HepG2 (cell line): ENCODE data around the gene MAPK8IP3. TPM values are rescaled to one million over a fixed set of nuclear protein-coding genes. Genes with fewer than 3 reads are reported as not detected.

Source experiments
- ATAC-seq: fragments of 200-7000 bp; cut with Tn5 transposase; 3 replicates; pipeline ENCODE4 v1.9.1; 2020; ENCODE audit warnings: mild to moderate bottlenecking, moderate library complexity
- BruUV-seq: library from RNA; stranded (reverse); fragments of 400-500 nt; replicated peaks from 2 replicates; lab custom pipeline; 2021; lab: Mats Ljungman, UMichigan
- CTCF ChIA-PET: fragments of 300-600 bp; formaldehyde crosslinking; extraction: SDS; loops from one replicate; lab custom pipeline; 2021; ENCODE audit warnings: low total read pairs, inconsistent platforms, low intra/inter-chr PET ratio; lab: Yijun Ruan, JAX
- POLR2A ChIA-PET: fragments of 350-600 bp; sonication (Branson Sonifier 250); formaldehyde crosslinking; loops from one replicate; lab custom pipeline; 2020; ENCODE audit warnings: antibody characterized with exemption, inconsistent platforms; lab: Yijun Ruan, JAX
- DNase-seq: peaks from one replicate; pipeline ENCODE4 v3.0.0-alpha.2; 2015; ENCODE audit warnings: low spot score
- FAIRE-seq: peaks from 3 replicates; lab custom pipeline; 2011; peaks lifted over from hg19 to GRCh38; lab: Jason Lieb, UNC
- H2AFZ ChIP-seq: one replicate; pipeline ENCODE4 v1.6.1; 2011; ENCODE audit warnings: low read length, inconsistent platforms
- H3K27ac ChIP-seq: fragments of 300-600 bp; 3 replicates; pipeline ENCODE4 v1.8.0; 2011; ENCODE audit warnings: mixed run types, mild to moderate bottlenecking, mixed read lengths, low read length, inconsistent platforms; ENCODE audit not compliant: insufficient read depth; ENCODE audit errors: extremely low read length
- H3K27me3 ChIP-seq, 2 experiments: fragments of 200-600 bp in 1 of 2; 2 replicates in 1 of 2; 3 replicates in 1 of 2; pipeline versions ENCODE4 v1.6.0 to v1.8.0; 2011; ENCODE audit warnings: low read length in 2 of 2, mild to moderate bottlenecking in 2 of 2, moderate library complexity in 2 of 2, inconsistent platforms in 1 of 2; ENCODE audit not compliant: insufficient read depth in 2 of 2, control insufficient read depth in 1 of 2
- H3K36me3 ChIP-seq, 2 experiments: fragments of 200-600 bp in 1 of 2; replicated peaks in 1 of 2; 2 replicates in 1 of 2; 3 replicates in 1 of 2; pipeline versions ENCODE4 v1.5.1 to v1.8.0; 2011; ENCODE audit warnings: low read length in 2 of 2, inconsistent platforms in 1 of 2; ENCODE audit not compliant: insufficient read depth in 2 of 2, control insufficient read depth in 1 of 2
- H3K4me1 ChIP-seq: 2 replicates; pipeline ENCODE4 v1.5.1; 2012; ENCODE audit warnings: low read length, inconsistent platforms; ENCODE audit not compliant: insufficient read depth
- H3K4me2 ChIP-seq: 2 replicates; pipeline ENCODE4 v1.6.0; 2011; ENCODE audit warnings: low read depth, low read length, inconsistent platforms
- H3K4me3 ChIP-seq, 3 experiments: fragments of 200-600 bp in 1 of 3; sonication (generic), shearing (Covaris generic) in 1 of 3; replicated peaks in 1 of 3; 2 replicates each; pipeline ENCODE4 v1.5.1; 2011 to 2016; ENCODE audit warnings: low read length in 3 of 3, inconsistent platforms in 2 of 3, low read depth in 2 of 3, mild to moderate bottlenecking in 2 of 3, control low read depth in 1 of 3, mixed read lengths in 1 of 3; ENCODE audit not compliant: insufficient read depth in 1 of 3
- H3K79me2 ChIP-seq: one replicate; pipeline ENCODE4 v1.6.1; 2011; ENCODE audit warnings: low read length, inconsistent platforms; ENCODE audit not compliant: insufficient read depth
- H3K9ac ChIP-seq: 2 replicates; pipeline ENCODE4 v1.6.0; 2011; ENCODE audit warnings: mild to moderate bottlenecking, low read depth, low read length, inconsistent platforms; ENCODE audit not compliant: insufficient read depth
- H3K9me3 ChIP-seq: 2 replicates; pipeline ENCODE4 v1.5.1; 2012; ENCODE audit warnings: mild to moderate bottlenecking, low read length
- H4K20me1 ChIP-seq: 2 replicates; pipeline ENCODE4 v1.6.0; 2011; ENCODE audit warnings: inconsistent platforms, mild to moderate bottlenecking, low read length, moderate library complexity; ENCODE audit not compliant: insufficient read depth
- AGO1 ChIP-seq: fragments of 200-400 bp; formaldehyde crosslinking; IDR thresholded peaks from 2 replicates; pipeline ENCODE4 v1.6.1; 2017; ENCODE audit warnings: mild to moderate bottlenecking, low read depth, low read length, moderate library complexity; ENCODE audit not compliant: poor library complexity, severe bottlenecking
- AGO2 ChIP-seq: fragments of 200-400 bp; formaldehyde crosslinking; optimal IDR thresholded peaks from 2 replicates; pipeline ENCODE3; 2017; ENCODE audit warnings: mild to moderate bottlenecking, low read depth, low read length, moderate library complexity
- CHD2 ChIP-seq: IDR thresholded peaks from 2 replicates; pipeline ENCODE4 v1.6.1; 2011; ENCODE audit warnings: low read depth, low read length, improper control_type of control experiment
- ERF ChIP-seq: IDR thresholded peaks from 2 replicates; pipeline ENCODE4 v1.6.1; 2018; ENCODE audit warnings: missing biosample characterization, missing genetic modification reagents
- HNF4G ChIP-seq, 2 experiments: sonication (generic) in 1 of 2; formaldehyde crosslinking in 1 of 2; IDR thresholded peaks; 2 replicates each; pipeline versions ENCODE4 v1.4.0 to v1.6.1; 2011 to 2020; ENCODE audit warnings: borderline replicate concordance in 2 of 2, low read depth in 2 of 2, mild to moderate bottlenecking in 2 of 2, low read length in 1 of 2, missing genetic modification reagents in 1 of 2, moderate library complexity in 1 of 2
- MATR3 ChIP-seq: sonication (generic); formaldehyde crosslinking; IDR thresholded peaks from 2 replicates; pipeline ENCODE4 v1.4.0; 2020; ENCODE audit warnings: missing genetic modification reagents
- NFIB ChIP-seq: sonication (generic); formaldehyde crosslinking; IDR thresholded peaks from 2 replicates; pipeline ENCODE4 v1.9.0; 2021; ENCODE audit warnings: missing genetic modification reagents, mild to moderate bottlenecking, borderline replicate concordance
- NR1H2 ChIP-seq: sonication (generic); formaldehyde crosslinking; IDR thresholded peaks from 2 replicates; pipeline ENCODE4 v1.8.1; 2022; ENCODE audit warnings: low read depth, missing genetic modification reagents, borderline replicate concordance
- NR3C1 ChIP-seq: sonication (generic); formaldehyde crosslinking; IDR thresholded peaks from 2 replicates; pipeline ENCODE4 v1.4.0; 2020; ENCODE audit warnings: missing genetic modification reagents
- POLR2A ChIP-seq, 2 experiments: IDR thresholded peaks; 2 replicates each; pipeline ENCODE4 v1.6.1; 2011; ENCODE audit warnings: low read depth in 2 of 2, low read length in 2 of 2, mild to moderate bottlenecking in 1 of 2, moderate library complexity in 1 of 2; ENCODE audit not compliant: insufficient read depth in 1 of 2
- RBFOX2 ChIP-seq: fragments of 200-400 bp; formaldehyde crosslinking; IDR thresholded peaks from 2 replicates; pipeline ENCODE4 v1.6.1; 2017; ENCODE audit warnings: low read depth, mild to moderate bottlenecking, low read length
- ZFP90 ChIP-seq: sonication (generic); formaldehyde crosslinking; IDR thresholded peaks from 2 replicates; pipeline ENCODE4 v1.8.0; 2022; ENCODE audit warnings: missing genetic modification reagents, mild to moderate bottlenecking, inconsistent platforms, borderline replicate concordance
- ZFY ChIP-seq: sonication (generic); formaldehyde crosslinking; IDR thresholded peaks from 2 replicates; pipeline ENCODE4 v1.4.0; 2020; ENCODE audit warnings: missing genetic modification reagents
- ZNF44 ChIP-seq: sonication (generic); formaldehyde crosslinking; IDR thresholded peaks from 2 replicates; pipeline ENCODE4 v1.5.1; 2020; ENCODE audit warnings: mild to moderate bottlenecking, missing genetic modification reagents
- ZNF839 ChIP-seq: sonication (generic); formaldehyde crosslinking; IDR thresholded peaks from 2 replicates; pipeline ENCODE4 v1.4.0; 2020; ENCODE audit warnings: missing genetic modification reagents, mild to moderate bottlenecking, borderline replicate concordance
- ZSCAN9 ChIP-seq: IDR thresholded peaks from 2 replicates; pipeline ENCODE4 v1.6.1; 2016; ENCODE audit warnings: borderline replicate concordance
- WGBS: methylation state at CpG from one replicate; pipeline ENCODE4 v1.1.6; 2017; ENCODE audit warnings: low lambda C conversion rate; 5-methylcytosine and 5-hydroxymethylcytosine counted together
- in situ Hi-C: cut with HindIII; loops from 2 replicates; pipeline ENCODE4 v1.10.0; 2017; ENCODE audit warnings: low pct_unique_long_range_greater_than_20kb; ENCODE audit not compliant: extremely low pct_ligation_motif_present
- intact Hi-C: fragments of 100-400 bp; cut with micrococcal nuclease; formaldehyde crosslinking; loops from one replicate; pipeline ENCODE4 v1.10.0; 2022; ENCODE audit not compliant: unreplicated experiment
- polyA plus RNA-seq, 8 experiments: library from polyadenylated mRNA; depleted of rRNA in 3 of 8; stranded (reverse) in 7 of 8; unstranded in 1 of 8; fragments of >200 nt; fragmentation: Illumina TruSeq in 4 of 8; extraction: Trizol in 4 of 8; gene quantifications; 2 replicates each; pipeline versions ENCODE4 v1.2.1 to v1.2.3, GENCODE V29; 2011 to 2016; ENCODE audit warnings: low read depth in 4 of 8, missing spikeins in 1 of 8, mixed read lengths in 1 of 8; ENCODE audit not compliant: insufficient read depth in 1 of 8
- total RNA-seq, 5 experiments: library from RNA; depleted of rRNA; stranded (reverse); fragments of >200 nt; fragmentation: Illumina TruSeq; extraction: Trizol; gene quantifications; 2 replicates each; pipeline ENCODE4 v1.2.3, GENCODE V29; 2016; ENCODE audit warnings: low read depth in 1 of 5
- TF ChIP-seq, protein P1 (sequence below): sonication (generic); formaldehyde crosslinking; IDR thresholded peaks from 2 replicates; pipeline ENCODE4 v1.4.0; 2020; ENCODE audit warnings: missing genetic modification reagents, borderline replicate concordance

Gene MAPK8IP3
- total and polyA plus RNA-seq, 2 of the 13 experiments (the other 11 are each of a cell fraction or from before 2014, with no cell fraction given): 25.1 to 41.7 TPM

DNA sequence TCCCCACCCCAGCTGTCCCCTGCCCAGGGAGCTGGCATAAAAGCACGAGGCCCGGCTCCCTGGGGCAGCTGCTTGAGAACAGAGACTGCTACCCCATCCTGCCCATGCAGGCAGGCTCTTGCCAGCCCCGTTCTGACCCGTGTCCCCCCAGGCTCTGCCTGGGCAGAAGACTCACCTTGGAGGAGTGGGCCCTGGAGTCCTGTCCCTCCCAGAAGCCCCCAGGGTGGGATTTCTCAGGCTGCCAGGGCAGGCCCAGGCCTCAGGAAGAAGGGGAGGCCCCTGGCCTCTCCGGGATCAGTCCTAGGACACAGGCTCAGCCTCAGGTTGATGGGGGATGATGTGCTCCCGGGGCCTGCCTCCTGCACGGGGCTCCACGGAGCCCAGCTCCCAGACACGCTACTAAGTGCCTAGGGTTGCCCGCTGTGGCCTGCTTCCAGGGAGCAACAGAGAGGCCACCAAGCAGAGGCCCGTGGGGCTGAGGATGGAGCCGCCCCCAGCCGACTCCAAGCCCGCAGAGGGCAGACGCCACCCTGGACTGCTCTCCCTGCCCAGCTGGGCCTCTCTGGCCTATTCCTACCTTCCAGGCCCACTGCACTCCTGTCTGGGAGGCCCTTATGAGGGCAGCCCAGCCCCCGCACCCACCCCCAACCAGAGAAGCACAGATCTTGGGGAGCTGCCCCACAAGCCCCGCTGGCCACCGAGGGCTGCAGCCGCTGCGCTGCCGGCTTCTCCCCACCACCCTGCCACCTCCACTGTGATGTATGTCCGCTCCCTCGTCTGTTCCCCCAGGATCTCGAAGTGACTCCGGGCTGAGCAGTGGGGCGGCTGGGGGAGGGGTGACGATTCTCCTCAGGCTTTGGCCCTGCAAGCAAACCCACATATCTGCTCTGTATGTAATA is 63.7 kb downstream of the MAPK8IP3 start (continued):
- TF ChIP-seq AGO2: peak; percentile 94
- peak; percentile 43; the same call in 1 of the 2 replicates for TF ChIP-seq RBFOX2
- 0 out of 2 replicates have a peak, but pooled peaks have one; percentile 17 for TF ChIP-seq ZNF839 (CRISPR knock-in tag)
- TF ChIP-seq CHD2: 0 out of 2 replicates have a peak, but pooled peaks have one; percentile 14
- TF ChIP-seq NR3C1 (CRISPR knock-in tag): no peak
- TF ChIP-seq NFIB (CRISPR knock-in tag): no peak
- peak; percentile 67 for TF ChIP-seq AGO1

GRCh38 chr16:1770328-1771187 is 64.6 kb downstream of the MAPK8IP3 start:
- H3K27me3 ChIP-seq: no peaks in the 10 kb centered on the region; a peak in 2 of 5 replicates
- peak overlapping the region; percentile 60; the same call in 1 of the 2 replicates for H3K9ac ChIP-seq
- POLR2A ChIA-PET: interaction anchor here (1.3 kb wide), 1 partner anchor 57 kb away, joined by 4 read pairs; the partner anchor contains the start of gene FAHD1
- peaks cover 12% of the 10 kb centered on the region for H3K4me1 ChIP-seq
- TSS peak; percentile 12 for BruUV-seq
- H3K4me2 ChIP-seq: peak overlapping the region; percentile 91
- no peak overlapping the region for H2AFZ ChIP-seq
- ATAC-seq (no peak), FAIRE-seq (no peak), DNase-seq (no peak)
- peak overlapping the region; percentile 94 to 96 (median 95); a peak in 4 of 6 replicates for H3K4me3 ChIP-seq
- 96% methylated on average over 48 of the region's 81 CpGs for WGBS
- peaks cover 6 to 26% of the 10 kb centered on the region in 2 experiments; a peak in 4 of 5 replicates for H3K36me3 ChIP-seq
- no peaks in the 10 kb centered on the region for H3K9me3 ChIP-seq
- no peak overlapping the region for H3K27ac ChIP-seq
- intact Hi-C loops: loop anchor here (5.0 kb wide), 1 partner anchor 42 kb away; no protein-coding TSS in a partner anchor
- no peaks in the 10 kb centered on the region for H4K20me1 ChIP-seq
- in situ Hi-C loops: no loop called here
- CTCF ChIA-PET: no interaction called here
- peaks cover 30% of the 10 kb centered on the region for H3K79me2 ChIP-seq
- TF ChIP-seq ERF (CRISPR knock-in tag) (no peak), HNF4G (IDR thresholded peaks at IDR 0.05; ENCODE audit: borderline replicate concordance, low read depth, low read length) (no peak), HNF4G (CRISPR knock-in tag; IDR thresholded peaks at IDR 0.05; ENCODE audit: borderline replicate concordance, low read depth) (no peak), NR1H2 (CRISPR knock-in tag) (no peak), ZSCAN9 (CRISPR knock-in tag) (no peak), ZFY (0 out of 2 replicates have a peak, but pooled peaks have one; percentile 5), AGO2 (peak; percentile 84), POLR2A (IDR thresholded peaks at IDR 0.05; ENCODE audit: insufficient read depth in 1 of 2, low read depth in 2 of 2, low read length in 2 of 2) (0 out of 4 replicates have a peak, but pooled peaks of 1 of the 2 experiments have one; percentile 35), ZNF44 (no peak), ZFP90 (CRISPR knock-in tag) (no peak), RBFOX2 (peak; percentile 76), MATR3 (no peak)
- TF ChIP-seq, protein P1, sequence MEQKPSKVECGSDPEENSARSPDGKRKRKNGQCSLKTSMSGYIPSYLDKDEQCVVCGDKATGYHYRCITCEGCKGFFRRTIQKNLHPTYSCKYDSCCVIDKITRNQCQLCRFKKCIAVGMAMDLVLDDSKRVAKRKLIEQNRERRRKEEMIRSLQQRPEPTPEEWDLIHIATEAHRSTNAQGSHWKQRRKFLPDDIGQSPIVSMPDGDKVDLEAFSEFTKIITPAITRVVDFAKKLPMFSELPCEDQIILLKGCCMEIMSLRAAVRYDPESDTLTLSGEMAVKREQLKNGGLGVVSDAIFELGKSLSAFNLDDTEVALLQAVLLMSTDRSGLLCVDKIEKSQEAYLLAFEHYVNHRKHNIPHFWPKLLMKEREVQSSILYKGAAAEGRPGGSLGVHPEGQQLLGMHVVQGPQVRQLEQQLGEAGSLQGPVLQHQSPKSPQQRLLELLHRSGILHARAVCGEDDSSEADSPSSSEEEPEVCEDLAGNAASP (CRISPR knock-in tag): no peak
